ENCODE measurements around the gene GATB. TPM values are rescaled to one million over a fixed set of nuclear protein-coding genes. Genes with fewer than 3 reads are reported as not detected.

The GATB gene
- total RNA-seq, 1 donor from 2014 or later: 17.9 TPM

DNA sequence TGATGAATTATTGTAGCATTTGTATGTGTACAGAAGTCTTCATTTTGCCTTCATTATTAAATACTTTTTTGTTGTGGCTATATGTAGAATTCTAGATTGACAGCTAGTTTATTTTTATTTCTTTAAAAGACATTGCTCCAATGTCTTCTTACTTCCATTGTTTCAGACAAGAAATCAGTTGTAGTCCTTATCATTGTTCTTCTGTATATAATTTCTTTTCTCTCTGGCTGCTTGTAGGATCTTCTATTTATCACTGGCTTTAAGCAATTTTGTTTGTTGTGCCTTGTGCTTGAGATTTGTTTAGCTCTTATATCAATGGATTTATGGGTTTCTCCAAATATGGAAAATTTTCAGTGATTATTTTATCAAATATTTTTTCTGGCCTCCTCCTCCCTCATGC lies 13.5 kb upstream of the GATB start:
- H4K20me1 ChIP-seq (ENCODE audit: low read depth): no peaks in the 10 kb centered on the region
- no peak overlapping the region for H3K4me3 ChIP-seq
- no peaks in the 10 kb centered on the region for H3K4me1 Mint-ChIP-seq
- H3F3A ChIP-seq (ENCODE audit: low read depth): no peaks in the 10 kb centered on the region
- H3K27ac Mint-ChIP-seq: no peak overlapping the region
- TF ChIP-seq, protein P1, sequence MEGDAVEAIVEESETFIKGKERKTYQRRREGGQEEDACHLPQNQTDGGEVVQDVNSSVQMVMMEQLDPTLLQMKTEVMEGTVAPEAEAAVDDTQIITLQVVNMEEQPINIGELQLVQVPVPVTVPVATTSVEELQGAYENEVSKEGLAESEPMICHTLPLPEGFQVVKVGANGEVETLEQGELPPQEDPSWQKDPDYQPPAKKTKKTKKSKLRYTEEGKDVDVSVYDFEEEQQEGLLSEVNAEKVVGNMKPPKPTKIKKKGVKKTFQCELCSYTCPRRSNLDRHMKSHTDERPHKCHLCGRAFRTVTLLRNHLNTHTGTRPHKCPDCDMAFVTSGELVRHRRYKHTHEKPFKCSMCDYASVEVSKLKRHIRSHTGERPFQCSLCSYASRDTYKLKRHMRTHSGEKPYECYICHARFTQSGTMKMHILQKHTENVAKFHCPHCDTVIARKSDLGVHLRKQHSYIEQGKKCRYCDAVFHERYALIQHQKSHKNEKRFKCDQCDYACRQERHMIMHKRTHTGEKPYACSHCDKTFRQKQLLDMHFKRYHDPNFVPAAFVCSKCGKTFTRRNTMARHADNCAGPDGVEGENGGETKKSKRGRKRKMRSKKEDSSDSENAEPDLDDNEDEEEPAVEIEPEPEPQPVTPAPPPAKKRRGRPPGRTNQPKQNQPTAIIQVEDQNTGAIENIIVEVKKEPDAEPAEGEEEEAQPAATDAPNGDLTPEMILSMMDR (IDR thresholded peaks at IDR 0.05): no peak
- TF ChIP-seq EZH2phosphoT487 (IDR thresholded peaks at IDR 0.05) (no peak), EZH2 (IDR thresholded peaks at IDR 0.05) (no peak)
- no peak overlapping the region for H3K9ac ChIP-seq
- H3K27me3 ChIP-seq: no peaks in the 10 kb centered on the region
- H3K4me1 ChIP-seq: no peaks in the 10 kb centered on the region
- H3K36me3 ChIP-seq: no peaks in the 10 kb centered on the region
- H3K27me3 Mint-ChIP-seq (ENCODE audit: insufficient read depth, low read depth): no peaks in the 10 kb centered on the region
- no peak for DNase-seq (ENCODE audit: low spot score)
- H3K9me3 ChIP-seq (ENCODE audit: low read depth): peaks cover 13% of the 10 kb centered on the region
- H3K79me2 ChIP-seq (ENCODE audit: low read depth): no peaks in the 10 kb centered on the region
- peaks cover 12% of the 10 kb centered on the region for H3K9me3 Mint-ChIP-seq
- H3K27ac ChIP-seq: no peak overlapping the region
- no peak overlapping the region for H2AFZ ChIP-seq (replicated peaks)
- H3K4me3 Mint-ChIP-seq: no peak overlapping the region
- H3K4me2 ChIP-seq: no peak overlapping the region
- no peaks in the 10 kb centered on the region for H3K36me3 Mint-ChIP-seq

DNA sequence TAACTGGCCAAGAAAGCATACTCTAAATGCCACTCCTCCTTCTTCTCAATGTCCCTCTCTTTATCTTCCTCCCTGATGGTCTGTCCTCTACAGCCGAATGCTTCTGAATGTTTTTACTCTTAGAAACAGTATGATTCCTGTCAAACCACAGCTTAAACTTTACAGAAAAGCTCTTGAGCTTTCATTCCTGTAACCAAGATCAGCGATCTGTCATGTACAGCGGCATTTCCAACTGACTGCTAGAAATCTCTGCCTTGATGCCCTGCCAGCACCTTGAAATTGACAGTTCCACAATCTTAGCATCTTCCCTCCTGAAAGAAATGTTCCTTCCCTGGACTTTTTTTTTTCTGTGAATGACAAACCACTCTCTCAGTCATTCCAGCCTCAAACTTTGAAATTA lies 11.5 kb upstream of the GATB start:
- H3F3A ChIP-seq (ENCODE audit: low read depth): no peaks in the 10 kb centered on the region
- no peaks in the 10 kb centered on the region for H3K36me3 Mint-ChIP-seq
- H3K4me1 ChIP-seq: no peaks in the 10 kb centered on the region
- H3K9me3 Mint-ChIP-seq: peaks cover 12% of the 10 kb centered on the region
- no peak overlapping the region for H3K4me3 ChIP-seq
- no peak overlapping the region for H2AFZ ChIP-seq (replicated peaks)
- no peak overlapping the region for H3K9ac ChIP-seq
- no peaks in the 10 kb centered on the region for H3K4me1 Mint-ChIP-seq
- H3K27ac Mint-ChIP-seq: no peak overlapping the region
- peaks cover 13% of the 10 kb centered on the region for H3K9me3 ChIP-seq (ENCODE audit: low read depth)
- no peak for DNase-seq (ENCODE audit: low spot score)
- H3K79me2 ChIP-seq (ENCODE audit: low read depth): no peaks in the 10 kb centered on the region
- no peak overlapping the region for H3K4me2 ChIP-seq
- H3K27me3 ChIP-seq: no peaks in the 10 kb centered on the region
- no peak overlapping the region for H3K27ac ChIP-seq
- H3K4me3 Mint-ChIP-seq: no peak overlapping the region
- H3K36me3 ChIP-seq: no peaks in the 10 kb centered on the region
- TF ChIP-seq, protein P1 (IDR thresholded peaks at IDR 0.05): no peak
- TF ChIP-seq EZH2 (IDR thresholded peaks at IDR 0.05): no peak
- no peaks in the 10 kb centered on the region for H3K27me3 Mint-ChIP-seq (ENCODE audit: insufficient read depth, low read depth)
- H4K20me1 ChIP-seq (ENCODE audit: low read depth): no peaks in the 10 kb centered on the region

DNA sequence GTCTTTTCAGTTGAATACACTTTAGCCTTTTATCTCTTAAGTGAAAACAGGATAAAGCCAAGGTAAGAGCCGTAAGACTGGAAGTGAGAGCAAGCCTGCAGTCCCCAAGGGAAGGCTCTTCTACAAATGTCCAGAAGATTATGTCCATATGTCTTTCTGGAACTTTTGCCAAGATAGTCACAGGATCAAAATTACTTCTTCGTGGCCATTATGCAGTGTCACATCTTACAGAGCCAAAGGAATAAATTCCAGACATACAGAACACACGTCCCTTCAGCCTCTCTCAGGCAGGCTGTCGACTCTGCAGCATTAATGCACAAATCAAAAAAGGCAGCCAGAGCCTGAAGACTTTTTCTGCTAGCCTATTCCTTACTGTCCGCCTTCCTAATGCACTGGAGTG lies 10.9 kb upstream of the GATB start:
- H3K4me1 ChIP-seq: no peaks in the 10 kb centered on the region
- H3F3A ChIP-seq (ENCODE audit: low read depth): no peaks in the 10 kb centered on the region
- no peaks in the 10 kb centered on the region for H4K20me1 ChIP-seq (ENCODE audit: low read depth)
- no peaks in the 10 kb centered on the region for H3K36me3 ChIP-seq
- no peak for TF ChIP-seq EZH2phosphoT487 (IDR thresholded peaks at IDR 0.05)
- no peak for TF ChIP-seq EZH2 (IDR thresholded peaks at IDR 0.05)
- TF ChIP-seq, protein P1 (IDR thresholded peaks at IDR 0.05): no peak
- H3K27me3 Mint-ChIP-seq (ENCODE audit: insufficient read depth, low read depth): no peaks in the 10 kb centered on the region
- H3K36me3 Mint-ChIP-seq: no peaks in the 10 kb centered on the region
- H3K4me1 Mint-ChIP-seq: no peaks in the 10 kb centered on the region
- no peak overlapping the region for H3K4me2 ChIP-seq
- no peak for DNase-seq (ENCODE audit: low spot score)
- peaks cover 12% of the 10 kb centered on the region for H3K9me3 Mint-ChIP-seq
- no peak overlapping the region for H3K27ac Mint-ChIP-seq
- no peak overlapping the region for H3K9ac ChIP-seq
- H3K4me3 Mint-ChIP-seq: no peak overlapping the region
- peaks cover 13% of the 10 kb centered on the region for H3K9me3 ChIP-seq (ENCODE audit: low read depth)
- no peaks in the 10 kb centered on the region for H3K27me3 ChIP-seq
- no peaks in the 10 kb centered on the region for H3K79me2 ChIP-seq (ENCODE audit: low read depth)
- H3K4me3 ChIP-seq: no peak overlapping the region
- no peak overlapping the region for H3K27ac ChIP-seq
- no peak overlapping the region for H2AFZ ChIP-seq (replicated peaks)

DNA sequence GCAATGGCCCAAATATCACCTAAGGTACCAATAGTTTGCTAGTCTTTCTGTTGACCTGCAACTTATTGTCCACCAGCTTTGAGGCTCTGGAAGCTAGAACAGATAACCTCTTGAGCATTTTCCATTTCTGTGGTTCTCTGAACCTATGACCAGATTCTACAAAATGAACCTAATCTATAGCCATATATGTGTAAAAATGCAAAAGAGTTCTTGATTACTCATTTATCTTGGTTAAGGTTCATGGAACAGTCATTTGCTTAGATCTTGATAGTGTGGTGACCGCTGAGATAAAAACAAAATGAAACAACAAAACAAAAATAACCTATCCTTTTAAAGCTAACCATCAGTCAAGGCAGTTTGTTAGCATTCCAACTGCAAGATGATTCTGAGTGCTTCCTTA lies 9.3 kb upstream of the GATB start:
- Mint-ChIP-seq H3K9me3 (peaks cover 7% of the 10 kb centered on the region), H3K36me3 (no peaks in the 10 kb centered on the region), H3K4me3 (no peak overlapping the region), H3K27me3 (ENCODE audit: insufficient read depth, low read depth) (no peaks in the 10 kb centered on the region), H3K27ac (no peak overlapping the region), H3K4me1 (no peaks in the 10 kb centered on the region)
- Histone ChIP-seq H3K4me1 (no peaks in the 10 kb centered on the region), H3K27ac (no peak overlapping the region), H3K9me3 (ENCODE audit: low read depth) (peaks cover 13% of the 10 kb centered on the region), H3K79me2 (ENCODE audit: low read depth) (no peaks in the 10 kb centered on the region), H3K9ac (no peak overlapping the region), H3K4me2 (no peak overlapping the region), H3K36me3 (no peaks in the 10 kb centered on the region), H3K27me3 (no peaks in the 10 kb centered on the region), H4K20me1 (ENCODE audit: low read depth) (no peaks in the 10 kb centered on the region), H3F3A (ENCODE audit: low read depth) (no peaks in the 10 kb centered on the region), H2AFZ (replicated peaks) (peak overlapping the region; percentile 35), H3K4me3 (no peak overlapping the region)
- TF ChIP-seq EZH2 (IDR thresholded peaks at IDR 0.05) (no peak), EZH2phosphoT487 (IDR thresholded peaks at IDR 0.05) (no peak)
- TF ChIP-seq, protein P1 (IDR thresholded peaks at IDR 0.05): no peak
- no peak for DNase-seq (ENCODE audit: low spot score)
